HG03439 (cell line): Measurements from ENCODE around the gene PRTFDC1.
"Not testable (repeated sequence)": the region's sequence is repeated elsewhere in the genome, so short reads cannot be mapped to it uniquely, and the experiment has no call there.

Experiments used
- ATAC-seq: cut with Tn5 transposase; IDR thresholded peaks from one replicate; pipeline ENCODE4 v1.9.1; 2021; ENCODE audit warnings: mild to moderate bottlenecking, moderate library complexity; ENCODE audit not compliant: unreplicated experiment

The PRTFDC1 gene

DNA sequence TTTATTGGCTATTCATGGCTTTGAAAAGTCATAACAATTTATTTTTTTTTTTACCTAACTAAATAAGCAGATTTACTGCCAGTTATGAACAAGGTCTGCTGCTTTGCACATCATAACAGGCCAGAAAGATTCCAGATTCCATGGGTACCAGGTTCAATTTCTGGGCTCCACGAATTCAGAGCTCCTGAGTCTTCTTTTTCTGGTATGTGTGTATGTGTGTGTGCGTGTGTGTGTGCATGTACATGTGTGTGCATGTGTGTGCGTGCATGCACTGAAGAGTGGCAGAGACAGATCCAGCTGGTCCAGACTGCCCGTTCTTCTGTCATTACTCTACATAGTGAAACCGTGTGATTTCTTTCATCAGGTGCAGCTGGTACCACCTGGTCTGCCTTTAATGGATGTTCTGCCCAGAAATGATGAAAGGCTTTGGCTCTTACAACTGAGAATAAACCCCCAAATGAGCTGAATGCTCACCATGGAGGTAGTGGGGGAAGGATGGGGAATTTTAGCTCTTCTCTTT is 14.6 kb upstream of the PRTFDC1 start:
- ATAC-seq: no peak

DNA sequence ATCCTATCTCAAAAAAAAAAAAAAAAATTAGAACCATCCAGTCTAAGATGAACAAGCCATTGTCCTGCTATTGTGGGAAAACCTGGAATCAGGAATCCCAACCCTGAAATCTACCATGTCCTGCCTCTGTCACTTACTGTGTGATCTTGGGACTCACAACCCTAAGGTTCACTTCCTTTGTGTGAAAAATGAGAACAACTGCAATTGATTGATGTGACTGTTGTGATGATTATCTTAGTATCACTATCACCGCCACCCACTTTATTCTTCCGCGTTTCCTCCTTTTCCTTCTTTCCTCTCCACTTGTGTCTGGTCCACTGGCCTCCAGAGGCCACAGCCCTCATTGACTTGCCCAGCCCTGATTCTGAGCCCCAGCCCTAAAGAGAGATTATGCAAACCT is 12.6 kb upstream of the PRTFDC1 start:
- no peak for ATAC-seq

DNA sequence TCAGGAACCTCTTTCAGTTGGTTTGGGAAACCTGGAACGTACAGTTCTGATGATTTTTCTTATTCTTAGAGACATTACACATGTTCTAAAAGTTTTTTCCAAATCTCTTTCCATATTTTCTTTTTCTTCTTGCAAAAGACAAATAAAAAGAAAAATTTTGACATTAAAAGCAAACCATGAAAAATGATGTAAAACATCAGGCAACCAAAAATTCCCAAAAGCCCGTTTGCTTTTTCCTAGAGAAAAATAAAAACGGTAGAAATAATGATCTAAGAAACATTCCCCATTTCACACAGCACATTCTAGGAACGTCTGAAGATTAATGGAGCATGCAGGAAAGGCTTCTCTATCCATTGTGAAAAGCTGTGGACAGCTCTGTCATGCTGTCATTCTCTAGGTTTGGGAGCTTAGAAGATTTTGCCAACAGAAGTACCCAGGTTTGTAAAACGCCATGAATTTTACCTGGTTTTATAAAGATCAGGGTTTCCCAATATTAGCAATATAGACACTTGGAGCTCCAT is 11.2 kb upstream of the PRTFDC1 start:
- no peak for ATAC-seq

DNA sequence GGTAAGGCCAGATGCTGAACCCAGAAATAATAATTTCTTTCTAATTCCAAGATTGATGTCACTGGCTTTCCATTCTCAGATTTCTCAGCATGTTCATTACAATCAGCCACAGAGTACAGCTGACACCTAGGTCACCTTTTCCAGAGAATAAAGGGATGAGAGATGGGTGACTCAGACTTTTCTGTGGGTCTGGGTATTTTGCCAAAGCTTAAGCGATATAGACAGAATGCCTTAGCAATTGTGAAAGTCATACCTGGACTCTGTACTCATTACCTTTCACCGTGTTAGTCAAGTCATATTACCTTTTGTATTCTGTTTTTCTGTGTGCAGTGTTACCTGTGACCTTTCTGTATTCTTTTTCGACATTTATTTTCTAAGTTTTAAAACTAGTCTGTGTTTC is 10.6 kb upstream of the PRTFDC1 start:
- no peak for ATAC-seq

DNA sequence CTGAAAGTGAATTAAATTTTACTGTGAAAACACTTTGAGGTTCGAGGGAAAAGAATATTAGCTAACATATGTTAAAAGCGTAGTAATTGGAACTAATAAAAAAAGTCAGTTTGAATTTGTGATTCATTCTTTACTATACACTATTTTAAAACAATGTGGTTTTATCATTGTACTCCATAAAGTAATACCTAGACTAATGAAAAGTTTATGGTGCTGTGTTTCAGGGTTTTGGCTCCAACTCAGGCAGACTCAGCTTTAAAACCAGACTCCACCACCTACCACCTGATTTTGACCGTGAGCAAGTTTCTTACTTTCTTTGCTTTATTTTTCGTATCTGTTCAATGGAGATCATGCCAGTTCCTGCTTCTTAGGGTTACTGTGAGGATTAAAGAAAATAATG is 9.2 kb upstream of the PRTFDC1 start:
- no peak for ATAC-seq

DNA sequence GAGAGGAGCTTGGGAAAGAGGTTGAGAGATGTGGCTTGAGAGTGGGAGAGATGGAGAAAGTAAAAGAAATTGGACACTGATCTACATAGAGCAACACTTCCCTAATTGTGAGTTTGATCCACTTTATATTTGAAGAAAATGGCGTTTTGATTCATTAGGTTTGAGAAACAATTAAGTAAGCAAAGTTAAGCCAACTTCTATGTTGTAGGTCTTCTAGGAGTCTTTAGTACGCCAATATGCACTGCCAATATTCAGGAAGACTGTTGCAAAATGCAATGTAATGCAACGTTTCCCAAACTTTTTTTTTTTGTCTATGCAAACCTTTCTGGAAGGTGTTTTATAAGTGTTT is 7.0 kb upstream of the PRTFDC1 start:
- no peak for ATAC-seq

DNA sequence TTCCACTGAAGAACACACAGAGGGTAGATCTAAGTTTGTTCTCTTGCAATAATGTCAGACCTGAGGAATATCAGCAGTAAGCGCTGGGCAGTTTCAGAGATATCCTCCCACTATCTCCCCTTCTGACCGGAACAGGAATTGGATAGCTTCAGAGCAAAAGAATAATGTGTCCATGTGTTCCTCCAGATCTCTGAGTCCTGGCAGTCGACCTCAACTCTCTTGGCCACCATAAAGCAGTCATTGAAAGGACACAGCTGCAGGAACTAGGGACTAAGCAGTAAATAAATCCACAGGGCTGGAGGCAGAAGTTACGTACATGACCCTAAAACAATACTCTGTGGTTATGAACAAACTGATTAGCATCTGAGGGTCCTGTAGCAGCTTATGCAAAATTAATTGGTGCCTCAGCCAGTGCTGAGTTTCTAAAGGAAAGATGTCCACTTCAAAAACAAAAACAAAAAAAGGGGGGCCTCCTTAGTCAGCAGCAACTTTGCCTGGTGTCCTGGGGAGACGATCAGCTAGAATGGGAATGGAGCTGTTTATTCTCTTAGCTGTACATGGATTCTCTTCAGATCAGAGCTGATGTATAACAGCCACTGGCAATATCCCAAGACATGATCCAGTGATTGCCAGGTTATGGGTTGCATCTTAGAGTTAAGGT is 6.4 kb upstream of the PRTFDC1 start:
- no peak for ATAC-seq

DNA sequence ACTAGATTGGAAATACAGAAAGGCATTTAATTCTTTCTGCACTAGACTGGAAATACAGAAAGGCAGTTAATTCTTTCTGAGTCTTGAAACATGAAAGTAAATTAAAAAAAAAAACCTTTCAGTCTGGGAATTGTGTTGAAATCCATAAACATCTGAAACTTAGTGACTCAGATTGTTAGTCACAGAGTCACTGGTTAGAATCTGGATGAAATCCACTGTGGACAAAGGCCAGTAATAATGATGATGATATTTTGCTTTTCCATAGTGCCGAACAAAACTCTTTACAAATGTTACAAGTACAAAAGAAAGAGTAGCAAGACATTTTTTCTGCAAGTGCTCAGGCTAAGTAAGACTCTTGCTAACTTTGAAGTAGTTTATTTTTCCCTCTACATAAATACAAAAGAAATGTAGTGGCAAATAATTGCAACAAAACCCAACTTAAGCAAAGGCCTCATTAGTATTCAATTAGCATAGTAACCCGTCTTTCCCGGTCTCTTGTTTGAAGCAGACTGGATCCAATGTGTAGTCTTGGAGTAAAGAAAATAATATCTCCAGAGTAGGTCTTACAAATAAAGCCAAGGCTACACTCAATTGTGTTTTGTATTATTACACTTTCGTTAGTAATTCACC is 5.8 kb upstream of the PRTFDC1 start:
- ATAC-seq: no peak

DNA sequence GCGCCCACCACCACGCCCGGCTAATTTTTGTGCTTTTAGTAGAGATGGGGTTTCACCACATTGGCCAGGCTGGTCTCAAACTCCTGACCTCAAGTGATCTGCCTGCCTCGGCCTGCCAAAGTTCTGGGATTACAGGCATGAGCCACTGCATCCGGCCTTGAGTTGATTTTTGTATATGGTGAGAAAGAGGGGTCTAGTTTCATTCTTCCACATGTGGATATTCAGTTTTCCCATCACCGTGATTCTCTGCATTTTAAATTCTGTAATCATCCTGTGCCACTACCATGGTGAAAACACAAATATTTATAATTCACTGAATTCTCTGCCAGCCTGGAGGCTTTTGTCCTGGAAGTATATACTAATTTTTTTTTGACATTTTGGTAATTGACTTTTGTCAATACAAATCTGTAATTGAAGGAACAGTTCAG is 5.2 kb upstream of the PRTFDC1 start:
- not testable (repeated sequence) for ATAC-seq

DNA sequence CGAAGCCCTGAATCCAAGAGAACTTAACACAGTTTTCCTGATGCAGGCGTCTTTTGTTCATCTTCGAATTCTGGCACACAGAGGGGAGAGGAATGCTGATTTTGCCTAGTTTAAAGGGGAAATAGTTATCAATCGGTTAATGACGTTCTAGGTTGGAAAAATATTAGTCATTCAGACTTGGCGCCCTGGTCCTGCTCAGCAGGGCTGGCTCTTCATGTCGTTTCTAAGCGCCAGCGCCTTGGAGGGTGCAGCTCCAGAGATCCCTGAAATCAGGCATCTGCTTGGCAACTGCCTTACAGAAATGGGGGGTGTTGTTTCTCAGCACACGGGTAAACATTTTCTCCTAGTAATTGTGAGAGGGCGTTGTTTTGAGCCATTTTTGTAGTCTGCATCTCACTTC is 1.3 kb upstream of the PRTFDC1 start:
- ATAC-seq: no peak

DNA sequence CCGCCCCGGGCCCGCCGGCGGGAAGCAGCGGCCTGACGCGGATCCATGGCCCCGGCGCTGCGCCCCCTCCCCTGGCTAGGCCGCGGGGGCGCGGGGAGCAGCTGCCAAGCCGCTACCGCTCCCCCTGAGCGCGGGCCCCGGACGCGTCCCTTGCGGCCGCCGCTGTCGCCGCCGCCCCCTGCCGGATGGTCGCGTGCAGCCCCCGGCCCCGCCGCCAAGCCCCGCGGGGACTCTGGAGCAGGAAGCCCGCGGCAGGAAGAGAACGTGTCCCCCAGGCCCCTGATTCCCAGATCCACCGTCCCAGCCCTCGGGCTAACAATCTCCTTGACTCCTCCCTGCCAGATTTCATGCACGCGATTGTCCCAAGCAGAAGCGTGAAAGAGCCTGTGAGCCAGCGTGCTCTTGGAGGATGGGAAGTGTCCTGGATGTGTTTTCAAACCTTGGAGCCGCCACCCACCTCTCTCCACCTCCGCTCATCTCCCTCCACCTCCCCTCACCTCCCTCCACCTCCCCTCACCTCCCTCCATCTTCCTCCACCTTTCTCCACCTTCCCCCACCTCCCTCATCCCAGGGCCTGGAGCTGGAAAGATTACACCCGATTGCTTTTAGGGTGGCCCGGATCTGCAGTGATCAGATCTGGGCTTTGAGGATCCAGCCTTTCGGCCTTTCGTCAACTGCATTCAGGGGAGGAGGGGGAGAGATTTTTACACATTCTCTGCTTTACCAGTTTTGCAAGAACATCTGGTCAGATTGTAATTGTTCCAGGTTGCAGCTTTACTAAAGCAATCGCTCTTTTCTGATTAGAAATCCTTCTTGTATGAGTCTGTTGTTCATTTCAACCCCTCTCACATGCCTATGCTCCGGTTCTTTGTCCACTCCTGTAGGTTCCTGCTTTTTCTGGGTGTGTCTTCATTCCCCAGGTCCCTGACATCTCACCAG is 570 bp upstream of the PRTFDC1 start:
- ATAC-seq: peak; percentile 70

DNA sequence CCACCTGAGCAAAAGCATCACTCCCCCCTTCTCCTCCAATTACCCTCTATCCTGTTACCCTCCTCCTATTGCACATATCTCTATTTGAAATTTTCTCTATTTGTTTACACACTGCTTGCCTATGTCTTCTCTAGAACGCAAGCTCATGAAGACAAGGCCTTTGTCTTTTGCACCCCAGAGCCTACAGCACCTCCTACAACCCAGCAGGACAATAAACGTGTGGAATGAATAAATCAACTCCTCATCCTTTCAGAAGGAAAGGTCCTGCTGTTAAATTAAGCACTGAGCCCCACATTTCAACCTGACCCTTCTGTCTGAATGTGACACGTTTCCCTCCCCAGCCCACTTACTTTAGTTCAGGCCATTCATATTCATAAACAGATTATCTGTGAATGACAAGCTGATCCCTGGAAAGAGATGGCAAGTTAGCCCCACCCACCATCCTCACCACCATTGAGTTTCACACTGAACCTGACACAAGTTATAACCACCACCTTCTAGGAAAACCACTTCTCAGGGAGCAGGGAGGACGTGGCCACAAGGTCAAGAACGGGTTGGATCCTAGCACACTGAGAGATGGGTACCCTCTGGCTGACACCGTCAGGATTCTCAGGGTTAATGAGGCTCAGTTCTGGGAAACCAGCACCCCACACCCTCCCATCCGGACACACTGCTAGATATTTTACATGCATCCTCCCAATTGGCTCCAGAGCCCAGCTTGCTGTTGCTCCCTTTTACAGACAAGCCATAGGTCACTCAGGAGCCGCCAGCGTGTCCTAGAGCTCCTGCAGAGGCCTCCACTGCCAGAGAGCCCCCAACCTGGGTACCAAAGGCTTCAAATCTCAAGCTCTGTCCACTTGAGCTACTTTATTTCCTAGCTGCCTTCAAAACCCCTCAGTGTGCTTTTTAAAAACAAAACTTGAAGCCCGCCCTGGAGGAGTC is 934 bp downstream of the PRTFDC1 start:
- ATAC-seq: no peak

DNA sequence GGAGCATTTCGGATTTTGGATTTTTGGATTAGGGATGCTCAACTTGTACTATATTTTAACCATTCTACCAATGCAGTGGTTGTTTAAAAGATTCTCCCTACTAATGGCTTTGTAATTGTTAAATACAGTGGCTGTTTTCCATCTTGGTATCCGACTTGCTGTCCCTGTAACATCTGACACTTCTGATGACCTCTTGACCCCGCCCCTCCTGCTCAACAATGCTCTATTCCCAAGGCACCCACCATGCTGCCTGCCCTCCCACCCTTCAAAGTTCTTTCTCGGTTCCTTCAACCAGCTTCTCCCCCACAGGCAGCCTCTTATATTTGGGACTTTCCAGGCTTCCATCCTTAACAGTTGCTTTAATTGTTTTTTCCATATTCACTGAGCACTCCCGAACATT is 2.0 kb downstream of the PRTFDC1 start:
- ATAC-seq: no peak

DNA sequence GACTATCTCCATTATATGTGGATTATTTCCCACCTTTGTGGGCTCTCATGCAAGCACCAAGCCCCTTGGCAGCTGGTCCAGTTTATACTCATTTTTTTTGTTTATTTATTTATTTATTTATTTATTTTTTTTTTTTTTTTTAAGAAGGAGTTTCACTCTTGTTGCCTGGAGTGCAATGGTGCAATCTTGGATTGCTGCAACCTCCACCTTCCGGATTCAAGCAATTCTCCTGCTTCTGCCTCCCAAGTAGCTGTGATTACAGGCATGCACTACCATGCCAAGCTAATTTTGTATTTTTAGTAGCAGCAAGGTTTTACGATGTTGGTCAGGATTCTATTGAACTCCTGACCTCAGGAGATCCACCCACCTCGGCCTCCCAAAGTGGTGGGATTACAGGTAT is 2.8 kb downstream of the PRTFDC1 start:
- no peak for ATAC-seq

DNA sequence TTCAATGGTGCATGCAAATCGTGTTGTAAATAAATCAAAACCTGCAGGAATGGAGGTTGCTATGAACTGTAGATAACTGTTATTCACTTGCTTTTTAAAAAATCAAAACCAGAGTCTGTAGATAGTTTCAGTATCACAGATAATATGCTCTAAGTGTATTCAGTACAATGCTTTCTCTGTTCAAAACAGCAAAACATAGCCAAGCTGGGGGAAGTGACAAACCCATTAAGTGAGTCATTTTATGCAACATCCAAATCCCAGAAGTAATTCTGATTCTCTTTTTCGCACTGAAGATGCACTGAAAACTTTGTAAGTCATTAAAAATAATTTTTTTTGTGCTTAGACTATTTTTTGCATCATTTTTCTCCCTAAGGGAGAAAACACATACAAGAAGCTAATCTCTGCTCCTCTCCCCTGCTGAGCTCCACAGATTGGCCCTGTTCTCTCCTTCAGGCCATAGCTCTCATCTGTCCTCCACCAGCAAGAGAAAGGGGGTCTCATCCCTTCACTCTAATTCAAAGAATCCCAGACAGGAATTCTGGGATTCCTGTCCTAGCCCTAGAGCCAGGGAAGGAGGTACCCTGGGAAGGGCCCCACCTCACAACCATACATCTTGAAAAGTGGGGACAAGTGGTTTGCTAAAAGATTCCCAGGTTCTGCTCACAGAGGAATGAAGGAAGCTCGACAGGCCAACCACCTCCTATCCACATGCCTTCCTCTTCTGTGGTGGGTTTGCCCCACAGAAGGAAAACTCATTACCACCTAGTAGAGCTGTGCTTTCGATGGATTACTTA is 4.9 kb downstream of the PRTFDC1 start:
- peak; percentile 54 for ATAC-seq

DNA sequence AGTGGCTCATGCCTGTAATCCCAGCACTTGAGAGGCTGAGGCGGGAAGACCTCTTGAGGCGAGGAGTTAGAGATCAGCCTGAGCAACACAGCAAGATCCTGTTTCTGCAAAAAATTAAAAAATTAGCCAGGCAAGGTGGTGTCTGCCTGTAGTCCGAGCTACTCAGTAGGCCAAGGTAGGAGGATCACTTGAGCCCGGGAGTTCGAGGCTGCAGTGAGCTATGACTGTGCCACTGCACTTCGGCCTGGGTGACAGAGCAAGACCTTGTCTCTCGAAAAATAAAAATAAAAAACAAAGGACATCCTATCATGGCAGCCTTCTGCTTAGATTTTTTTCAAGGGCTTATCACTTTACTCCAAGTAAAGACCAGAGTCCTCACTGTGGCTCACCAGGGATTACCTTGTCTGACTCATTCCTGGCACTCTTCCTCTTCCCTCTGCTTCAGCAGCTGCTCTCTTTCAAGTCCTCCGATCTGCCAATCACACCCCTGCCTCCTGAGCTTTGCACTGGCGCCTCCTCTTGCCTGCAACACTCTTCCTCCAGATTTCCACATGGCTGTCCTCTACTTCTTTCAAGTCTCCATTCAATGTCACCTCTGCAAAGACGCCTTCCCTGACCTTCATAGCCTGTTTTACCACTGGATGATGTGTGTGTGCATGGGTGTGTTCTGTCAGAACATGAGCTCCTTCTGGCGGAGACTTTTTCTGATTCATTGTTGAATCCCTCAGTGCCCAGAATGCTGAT is 7.7 kb downstream of the PRTFDC1 start:
- ATAC-seq: no peak

DNA sequence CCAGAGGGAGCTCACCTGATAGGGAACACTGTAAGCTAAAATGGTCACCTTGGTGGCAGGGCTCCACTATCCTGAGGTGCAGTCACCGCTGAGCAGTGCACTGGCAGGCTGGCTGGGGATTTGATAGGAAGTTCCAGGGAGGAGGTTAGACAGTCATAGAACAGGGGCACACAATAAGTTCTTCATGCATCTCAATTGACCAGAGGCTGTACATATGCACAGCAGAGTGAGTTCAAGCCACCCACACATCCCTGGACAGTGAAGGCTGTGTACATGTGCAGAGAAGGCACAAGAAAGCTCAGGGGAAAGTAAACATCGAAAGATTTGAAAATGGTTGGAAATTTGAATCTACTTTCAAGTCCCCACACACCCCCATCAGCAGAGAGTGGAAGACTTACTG is 13.9 kb downstream of the PRTFDC1 start:
- ATAC-seq: no peak

DNA sequence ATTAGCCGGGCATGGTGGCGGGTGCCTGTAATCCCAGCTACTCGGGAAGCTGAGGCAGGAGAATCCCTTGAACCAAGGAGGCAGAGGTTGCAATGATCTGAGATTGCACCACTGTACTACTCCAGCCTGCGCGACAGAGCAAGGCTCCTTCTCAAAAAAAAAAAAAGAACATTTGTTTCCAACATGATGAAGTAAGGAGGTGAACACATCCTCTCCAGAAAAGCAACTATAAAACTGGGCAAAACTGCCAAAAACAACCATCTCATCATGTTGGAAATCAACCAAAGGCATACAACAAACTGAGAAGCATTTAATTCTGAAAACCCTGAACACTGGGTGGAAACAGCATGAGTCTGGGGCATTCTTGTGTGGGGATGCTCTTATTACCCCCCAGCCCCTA is 14.3 kb downstream of the PRTFDC1 start:
- ATAC-seq: no peak
